ENCODE measurements around the gene IDI2. TPM values are rescaled to one million over a fixed set of nuclear protein-coding genes. Genes with fewer than 3 reads are reported as not detected.

IDI2 gene
- total and polyA plus RNA-seq, 2 of the 13 experiments (the other 11 are each of a cell fraction or from before 2014, with no cell fraction given) = not detected

DNA sequence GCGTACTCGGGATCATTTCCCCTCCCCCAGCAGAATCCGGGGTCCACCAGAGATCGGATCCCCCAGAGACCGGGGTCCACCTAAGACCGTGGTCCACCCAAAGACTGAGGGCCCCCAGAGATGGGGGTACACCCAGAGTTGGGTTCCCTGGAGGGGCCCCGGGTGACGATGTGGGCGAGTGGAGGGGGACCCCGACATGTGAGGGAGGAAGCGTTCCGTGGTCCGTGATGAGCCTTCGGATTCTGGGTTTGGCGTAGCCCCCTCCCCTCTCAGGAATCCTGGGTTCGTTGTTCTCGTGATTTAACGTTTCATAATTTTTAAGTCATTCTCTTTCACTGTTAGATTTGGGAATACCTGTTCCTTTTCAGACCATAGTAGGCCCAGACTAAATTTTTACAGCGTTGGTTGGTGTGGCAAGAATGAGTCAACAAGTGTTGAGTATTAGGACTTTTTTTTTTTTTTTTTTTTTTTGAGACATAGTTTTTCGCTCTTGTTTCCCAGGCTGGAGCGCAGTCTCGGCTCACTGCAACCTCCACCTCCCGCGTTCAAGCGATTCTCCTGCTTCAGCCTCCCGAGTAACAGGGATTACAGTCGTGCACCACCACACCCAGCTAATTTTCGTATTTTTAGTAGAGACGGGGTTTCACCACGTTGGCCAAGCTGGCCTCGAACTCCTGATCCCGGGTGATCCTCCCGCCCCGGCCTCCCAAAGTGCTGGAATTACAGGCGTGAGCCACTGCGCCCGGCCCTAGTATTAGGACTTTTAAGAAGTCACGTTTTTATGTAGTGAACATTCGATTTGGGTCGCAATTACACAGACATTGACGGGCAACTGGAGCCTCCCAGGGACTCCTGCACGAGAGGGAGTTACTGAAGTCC is 36.8 kb downstream of the IDI2 start (continued):
- TF ChIP-seq, protein P1, sequence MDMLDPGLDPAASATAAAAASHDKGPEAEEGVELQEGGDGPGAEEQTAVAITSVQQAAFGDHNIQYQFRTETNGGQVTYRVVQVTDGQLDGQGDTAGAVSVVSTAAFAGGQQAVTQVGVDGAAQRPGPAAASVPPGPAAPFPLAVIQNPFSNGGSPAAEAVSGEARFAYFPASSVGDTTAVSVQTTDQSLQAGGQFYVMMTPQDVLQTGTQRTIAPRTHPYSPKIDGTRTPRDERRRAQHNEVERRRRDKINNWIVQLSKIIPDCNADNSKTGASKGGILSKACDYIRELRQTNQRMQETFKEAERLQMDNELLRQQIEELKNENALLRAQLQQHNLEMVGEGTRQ (IDR thresholded peaks at IDR 0.05; ENCODE audit: low read depth, low read length) = no peak
- TF ChIP-seq, protein P1 (CRISPR knock-in tag; IDR thresholded peaks at IDR 0.05; ENCODE audit: borderline replicate concordance) = no peak
- TF ChIP-seq ZNF83 (CRISPR knock-in tag; IDR thresholded peaks at IDR 0.05; ENCODE audit: borderline replicate concordance) (no peak), ZNF800 (CRISPR knock-in tag; IDR thresholded peaks at IDR 0.05) (0 out of 2 replicates have a peak, but pooled peaks have one; percentile 17), MEF2D (CRISPR knock-in tag; IDR thresholded peaks at IDR 0.05) (0 out of 2 replicates have a peak, but pooled peaks have one; percentile 11), SALL2 (CRISPR knock-in tag; IDR thresholded peaks at IDR 0.05) (0 out of 2 replicates have a peak, but pooled peaks have one; percentile 65), ZNF546 (CRISPR knock-in tag; conservative IDR thresholded peaks at IDR 0.05) (0 out of 2 replicates have a peak, but pooled peaks have one; percentile 5), ETV6 (CRISPR knock-in tag; conservative IDR thresholded peaks at IDR 0.05) (no peak), ZFP90 (CRISPR knock-in tag; IDR thresholded peaks at IDR 0.05; ENCODE audit: borderline replicate concordance) (0 out of 2 replicates have a peak, but pooled peaks have one; percentile 2), SAP130 (CRISPR knock-in tag; IDR thresholded peaks at IDR 0.05; ENCODE audit: low read depth) (no peak), ZNF501 (CRISPR knock-in tag; IDR thresholded peaks at IDR 0.05) (peak; percentile 42; the same call in 1 of the 2 replicates), FOXO1 (CRISPR knock-in tag; IDR thresholded peaks at IDR 0.05) (no peak), ZBTB10 (CRISPR knock-in tag; IDR thresholded peaks at IDR 0.05; ENCODE audit: borderline replicate concordance) (0 out of 2 replicates have a peak, but pooled peaks have one; percentile 7), ZNF382 (CRISPR knock-in tag; IDR thresholded peaks at IDR 0.05; ENCODE audit: borderline replicate concordance) (no peak), KDM5A (IDR thresholded peaks at IDR 0.05; ENCODE audit: borderline replicate concordance, low read length) (peak; percentile 88), ZNF605 (CRISPR knock-in tag; IDR thresholded peaks at IDR 0.05) (no peak), ELF4 (CRISPR knock-in tag; IDR thresholded peaks at IDR 0.05; ENCODE audit: borderline replicate concordance) (0 out of 2 replicates have a peak, but pooled peaks have one; percentile 49), ZNF530 (CRISPR knock-in tag; IDR thresholded peaks at IDR 0.05; ENCODE audit: low read depth) (no peak)
- TF ChIP-seq, protein P2, sequence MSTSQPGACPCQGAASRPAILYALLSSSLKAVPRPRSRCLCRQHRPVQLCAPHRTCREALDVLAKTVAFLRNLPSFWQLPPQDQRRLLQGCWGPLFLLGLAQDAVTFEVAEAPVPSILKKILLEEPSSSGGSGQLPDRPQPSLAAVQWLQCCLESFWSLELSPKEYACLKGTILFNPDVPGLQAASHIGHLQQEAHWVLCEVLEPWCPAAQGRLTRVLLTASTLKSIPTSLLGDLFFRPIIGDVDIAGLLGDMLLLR (CRISPR knock-in tag; IDR thresholded peaks at IDR 0.05) = no peak
- TF ChIP-seq, protein P3, sequence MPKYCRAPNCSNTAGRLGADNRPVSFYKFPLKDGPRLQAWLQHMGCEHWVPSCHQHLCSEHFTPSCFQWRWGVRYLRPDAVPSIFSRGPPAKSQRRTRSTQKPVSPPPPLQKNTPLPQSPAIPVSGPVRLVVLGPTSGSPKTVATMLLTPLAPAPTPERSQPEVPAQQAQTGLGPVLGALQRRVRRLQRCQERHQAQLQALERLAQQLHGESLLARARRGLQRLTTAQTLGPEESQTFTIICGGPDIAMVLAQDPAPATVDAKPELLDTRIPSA (CRISPR knock-in tag; IDR thresholded peaks at IDR 0.05; ENCODE audit: borderline replicate concordance) = 0 out of 2 replicates have a peak, but pooled peaks have one; percentile 65
